ENCODE results near the gene ASCC2.

The ASCC2 gene

DNA sequence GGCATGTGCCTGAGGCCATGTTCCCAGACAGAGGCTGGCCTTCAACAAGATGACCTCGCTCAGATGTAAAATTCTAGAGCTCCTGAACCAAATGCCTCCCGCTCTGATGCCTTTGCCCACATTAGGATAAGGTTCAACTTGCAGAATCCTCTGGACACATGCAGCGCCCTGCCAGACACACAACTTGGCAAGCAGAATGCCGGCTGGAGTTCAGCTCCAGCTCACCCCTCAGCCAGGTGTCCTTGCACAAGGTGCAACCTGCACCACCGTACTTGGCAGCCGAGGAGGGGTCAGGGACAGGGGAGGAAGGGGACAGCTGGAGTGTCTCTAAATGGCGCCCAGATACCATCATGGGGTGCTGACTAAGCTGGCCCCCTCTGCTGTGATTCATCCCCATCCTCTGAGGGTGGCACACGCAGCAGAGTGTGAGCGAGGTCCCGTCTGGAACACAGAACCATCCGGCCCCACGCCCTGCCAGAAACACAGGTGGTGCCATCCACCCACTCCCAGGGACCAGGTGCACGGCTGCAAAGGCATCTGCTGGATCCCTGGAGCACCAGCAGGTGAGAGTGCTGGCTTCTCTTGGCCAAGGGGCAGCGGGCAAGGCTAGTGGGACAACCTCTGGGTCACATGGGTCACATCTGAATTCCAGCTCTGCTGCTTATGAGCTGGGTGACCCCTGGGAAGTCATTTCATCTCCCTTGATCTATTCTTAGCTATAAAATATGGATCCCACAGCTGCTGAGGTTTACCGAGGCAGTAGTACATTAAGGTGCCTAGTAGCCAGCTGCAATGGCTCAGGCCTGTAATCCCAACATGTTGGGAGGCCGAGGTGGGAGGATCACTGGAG is 84.0 kb downstream of the ASCC2 start:
- DNase-seq (ENCODE audit: low spot score), result no peak

- no peak for DNase-seq (ENCODE audit: low spot score)
Observed at GRCh38 chr22:29751669-29752068, 86.4 kb downstream of the ASCC2 start.

GRCh38 chr22:29750559-29751538 is 87.2 kb downstream of the ASCC2 start:
- no peak for DNase-seq (ENCODE audit: low spot score)

DNA sequence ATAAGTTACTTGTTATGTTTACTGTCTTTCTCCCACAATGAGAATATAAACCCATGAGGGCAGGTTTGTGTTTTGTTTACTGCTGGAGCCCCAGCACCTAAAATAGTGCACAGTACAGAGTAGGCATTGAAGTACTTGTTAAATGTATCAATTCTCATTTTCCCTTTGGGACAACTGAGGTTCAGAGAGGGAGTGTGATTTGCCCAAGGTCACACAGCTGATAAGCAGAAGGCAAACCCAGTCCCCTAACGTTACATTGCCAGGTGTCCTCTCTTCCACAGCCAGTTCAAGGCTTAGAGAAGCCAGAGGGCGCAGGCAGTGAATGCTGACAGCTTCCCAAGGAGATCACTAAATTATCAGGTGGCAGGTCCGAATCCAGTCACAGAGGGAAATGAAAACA is 88.0 kb downstream of the ASCC2 start:
- DNase-seq (ENCODE audit: low spot score), result no peak

DNA sequence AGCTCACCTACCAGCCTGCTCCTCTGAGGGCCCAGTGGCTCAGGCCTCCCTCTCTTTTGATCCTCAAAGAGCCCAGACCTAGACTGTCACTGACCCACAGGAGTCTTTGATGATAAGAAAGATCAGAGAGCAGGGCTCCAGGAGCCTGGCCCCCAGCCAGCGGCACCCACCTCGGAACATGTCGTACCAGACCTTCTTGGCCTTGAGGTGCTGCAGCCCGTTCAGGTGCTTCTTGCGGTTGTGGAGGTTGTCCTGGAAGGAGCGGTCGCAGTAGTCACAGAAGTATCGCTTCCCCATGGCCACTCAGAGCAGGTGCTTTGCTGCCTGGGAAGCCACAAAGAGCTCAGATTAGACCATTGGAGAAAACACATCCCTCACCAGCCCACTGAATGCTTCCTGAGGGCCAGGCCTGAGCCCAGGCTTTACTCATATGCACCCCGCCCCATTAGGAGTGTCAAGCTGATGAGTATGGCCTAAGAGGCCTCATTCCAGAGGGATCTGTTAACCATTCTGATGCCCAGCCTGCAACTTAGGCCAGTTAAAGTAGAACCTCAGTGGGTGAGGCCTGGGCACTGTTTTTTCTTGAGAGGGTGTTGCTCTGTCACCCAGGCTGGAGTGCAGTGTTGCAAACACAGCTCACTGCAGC is 89.7 kb downstream of the ASCC2 start:
- DNase-seq (ENCODE audit: low spot score), result no peak

DNA sequence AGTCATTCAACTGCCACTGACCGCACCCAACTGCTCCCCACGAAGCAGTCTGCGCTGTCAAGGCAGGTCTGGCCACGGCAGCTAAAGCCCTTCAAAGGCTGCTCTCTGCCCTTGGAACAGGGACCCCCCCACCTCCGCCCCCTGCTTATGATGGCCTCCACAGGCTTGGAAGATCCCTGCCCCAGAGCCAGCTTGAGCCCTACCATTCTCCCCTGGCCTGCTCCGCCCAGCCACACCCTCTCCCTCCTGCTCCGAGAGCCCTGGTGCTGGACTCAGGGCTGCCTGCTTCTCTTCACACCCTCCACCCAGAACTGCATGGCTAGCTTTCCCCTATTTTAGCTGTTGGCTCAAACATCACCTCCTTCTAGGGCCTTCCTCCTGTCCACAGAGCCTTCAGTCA is 90.2 kb downstream of the ASCC2 start:
- no peak for DNase-seq (ENCODE audit: low spot score)

DNA sequence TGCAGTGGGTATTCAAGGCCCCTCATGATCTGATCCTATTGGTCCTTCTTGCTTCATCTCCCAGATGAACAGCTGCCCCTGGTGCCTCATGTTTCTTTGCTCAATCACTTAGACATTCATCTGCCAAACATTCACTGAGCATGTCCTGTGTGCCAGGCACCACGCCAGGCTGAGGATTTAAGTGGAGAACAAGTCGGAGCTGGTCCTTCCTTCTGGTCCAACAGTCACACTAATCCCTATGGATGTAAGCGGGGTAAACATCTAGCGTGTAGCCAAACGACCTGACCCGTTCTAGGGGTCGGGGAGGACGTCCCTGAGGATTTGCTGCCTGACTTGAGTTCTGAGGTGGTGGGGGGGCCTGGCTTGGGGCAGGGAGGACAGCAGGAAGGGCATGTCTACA is 93.2 kb downstream of the ASCC2 start:
- DNase-seq (ENCODE audit: low spot score), result peak; percentile 71

DNA sequence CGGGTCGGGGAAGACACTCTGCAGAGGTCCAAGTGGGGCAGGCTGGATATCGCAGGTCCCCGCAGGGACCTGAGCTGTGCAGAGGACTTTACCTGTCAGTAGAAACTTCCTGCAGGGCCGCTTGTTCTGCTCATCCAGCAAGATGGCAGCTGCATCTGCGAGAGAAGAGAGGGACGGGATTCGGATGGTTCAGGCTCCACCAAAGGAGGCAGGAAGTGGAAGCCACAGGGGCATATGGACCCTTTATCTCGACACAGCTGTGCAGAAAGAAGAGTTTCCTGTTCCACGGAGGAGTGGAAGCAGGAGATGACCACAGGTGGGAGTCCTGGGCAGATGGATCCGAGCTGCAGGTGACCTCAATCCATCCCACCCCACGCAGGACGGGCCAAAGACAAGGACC is 95.7 kb downstream of the ASCC2 start:
- no peak for DNase-seq (ENCODE audit: low spot score)

GRCh38 chr22:29741926-29742325 is 96.1 kb downstream of the ASCC2 start:
- DNase-seq (ENCODE audit: low spot score), result no peak

- no peak for DNase-seq (ENCODE audit: low spot score)
Observed at GRCh38 chr22:29740216-29740615, 97.9 kb downstream of the ASCC2 start.

GRCh38 chr22:29739346-29739875 is 98.7 kb downstream of the ASCC2 start:
- DNase-seq (ENCODE audit: low spot score), result no peak
